ENCODE results near the gene UNC13A.

The UNC13A gene

GRCh38 chr19:17721111-17721628, 33.0 kb upstream of the UNC13A start:
- Histone ChIP-seq H3K9ac (ENCODE audit: low read length) (0 out of 2 replicates have a peak overlapping the region, but pooled peaks have one; percentile 73), H3K27me3 (ENCODE audit: low read length) (no peaks in the 10 kb centered on the region), H3K4me2 (ENCODE audit: low read depth, low read length, poor library complexity, severe bottlenecking) (peak overlapping the region; percentile 70), H3K4me3 (ENCODE audit: insufficient read depth, low read length, poor library complexity, severe bottlenecking) (no peak overlapping the region), H3K36me3 (ENCODE audit: low read length) (no peaks in the 10 kb centered on the region), H2AFZ (ENCODE audit: low read depth, low read length, severe bottlenecking) (no peak overlapping the region), H3K79me2 (ENCODE audit: insufficient read depth, low read length) (peaks cover 24% of the 10 kb centered on the region), H4K20me1 (ENCODE audit: low read depth, low read length) (peaks cover 4% of the 10 kb centered on the region; the same call in 1 of the 2 replicates), H3K9me3 (ENCODE audit: insufficient read depth, low read length) (no peaks in the 10 kb centered on the region), H3K27ac (ENCODE audit: low read depth, low read length) (no peak overlapping the region), H3F3A (ENCODE audit: insufficient read depth) (no peaks in the 10 kb centered on the region), H3K9me2 (replicated peaks; ENCODE audit: insufficient read depth, low read length) (no peaks in the 10 kb centered on the region)
- TF ChIP-seq CTCF (IDR thresholded peaks at IDR 0.05; ENCODE audit: insufficient read depth, low read length, poor library complexity, severe bottlenecking), result no peak
- no peak for TF ChIP-seq EZH2phosphoT487 (conservative IDR thresholded peaks at IDR 0.05; ENCODE audit: low read length)

- Histone ChIP-seq H3K4me3 (ENCODE audit: insufficient read depth, low read length, poor library complexity, severe bottlenecking) (peak overlapping the region; percentile 90), H3K4me2 (ENCODE audit: low read depth, low read length, poor library complexity, severe bottlenecking) (peak overlapping the region; percentile 70), H3K36me3 (ENCODE audit: low read length) (no peaks in the 10 kb centered on the region), H3K27ac (ENCODE audit: low read depth, low read length) (no peak overlapping the region), H3F3A (ENCODE audit: insufficient read depth) (no peaks in the 10 kb centered on the region), H3K9me2 (replicated peaks; ENCODE audit: insufficient read depth, low read length) (no peaks in the 10 kb centered on the region), H3K9ac (ENCODE audit: low read length) (peak overlapping the region; percentile 73), H3K27me3 (ENCODE audit: low read length) (no peaks in the 10 kb centered on the region), H2AFZ (ENCODE audit: low read depth, low read length, severe bottlenecking) (no peak overlapping the region), H4K20me1 (ENCODE audit: low read depth, low read length) (peaks cover 4% of the 10 kb centered on the region; the same call in 1 of the 2 replicates), H3K9me3 (ENCODE audit: insufficient read depth, low read length) (no peaks in the 10 kb centered on the region), H3K79me2 (ENCODE audit: insufficient read depth, low read length) (peaks cover 24% of the 10 kb centered on the region)
- no peak for TF ChIP-seq CTCF (IDR thresholded peaks at IDR 0.05; ENCODE audit: insufficient read depth, low read length, poor library complexity, severe bottlenecking)
- no peak for TF ChIP-seq EZH2phosphoT487 (conservative IDR thresholded peaks at IDR 0.05; ENCODE audit: low read length)
Measured at GRCh38 chr19:17720440-17720839, 32.3 kb upstream of the UNC13A start.

GRCh38 chr19:17719730-17720400, 31.7 kb upstream of the UNC13A start:
- H3K9me3 ChIP-seq (ENCODE audit: insufficient read depth, low read length), result no peaks in the 10 kb centered on the region
- H3K4me3 ChIP-seq (ENCODE audit: insufficient read depth, low read length, poor library complexity, severe bottlenecking), result peak overlapping the region; percentile 90
- H3F3A ChIP-seq (ENCODE audit: insufficient read depth), result no peaks in the 10 kb centered on the region
- H3K9me2 ChIP-seq (replicated peaks; ENCODE audit: insufficient read depth, low read length), result no peaks in the 10 kb centered on the region
- H3K4me2 ChIP-seq (ENCODE audit: low read depth, low read length, poor library complexity, severe bottlenecking), result peak overlapping the region; percentile 70
- no peaks in the 10 kb centered on the region for H3K27me3 ChIP-seq (ENCODE audit: low read length)
- H3K79me2 ChIP-seq (ENCODE audit: insufficient read depth, low read length), result peaks cover 24% of the 10 kb centered on the region
- peak overlapping the region; percentile 73 for H3K9ac ChIP-seq (ENCODE audit: low read length)
- H4K20me1 ChIP-seq (ENCODE audit: low read depth, low read length), result peaks cover 4% of the 10 kb centered on the region; the same call in 1 of the 2 replicates
- TF ChIP-seq EZH2phosphoT487 (conservative IDR thresholded peaks at IDR 0.05; ENCODE audit: low read length) (no peak), CTCF (IDR thresholded peaks at IDR 0.05; ENCODE audit: insufficient read depth, low read length, poor library complexity, severe bottlenecking) (no peak)
- no peak overlapping the region for H2AFZ ChIP-seq (ENCODE audit: low read depth, low read length, severe bottlenecking)
- H3K27ac ChIP-seq (ENCODE audit: low read depth, low read length), result no peak overlapping the region; the same call in 1 of the 2 replicates
- H3K36me3 ChIP-seq (ENCODE audit: low read length), result no peaks in the 10 kb centered on the region
